Endothelial cell of umbilical vein (primary cell): ENCODE measurements around the gene NRG3. TPM values are rescaled to one million over a fixed set of nuclear protein-coding genes. Genes with fewer than 3 reads are reported as not detected.

Experiments
- BruUV-seq: library from RNA; stranded (reverse); fragments of 400-500 nt; replicated peaks from 2 replicates; lab custom pipeline; 2021; lab: Mats Ljungman, UMichigan
- CTCF ChIA-PET: fragments of 300-600, 350-600 bp; sonication (Branson Sonifier 250); formaldehyde crosslinking; loops from one replicate; lab custom pipeline; 2021; ENCODE audit warnings: antibody characterized with exemption, inconsistent platforms; lab: Charles Lee
- POLR2A ChIA-PET: fragments of 300-600, 350-600 bp; sonication (Branson Sonifier 250); formaldehyde crosslinking; loops from one replicate; lab custom pipeline; 2021; ENCODE audit warnings: antibody characterized with exemption, inconsistent platforms; lab: Charles Lee
- DNase-seq: peaks from one replicate; pipeline ENCODE4 v3.0.0-alpha.2; 2011; ENCODE audit warnings: low read depth, low spot score
- FAIRE-seq: peaks from 2 replicates; lab custom pipeline; 2011; peaks lifted over from hg19 to GRCh38; lab: Jason Lieb, UNC
- H2AFZ ChIP-seq: 2 replicates; pipeline ENCODE4 v1.6.0; 2012; ENCODE audit warnings: low read depth, low read length, control low read depth, inconsistent platforms
- H3K27ac ChIP-seq: 2 replicates; pipeline ENCODE4 v1.5.1; 2011; ENCODE audit warnings: low read depth, mild to moderate bottlenecking, control low read depth, low read length, moderate library complexity; ENCODE audit not compliant: insufficient read depth
- H3K27me3 ChIP-seq, 2 experiments: 2 replicates each; pipeline versions ENCODE4 v1.6.0 to v1.6.1; 2011; ENCODE audit warnings: low read length in 2 of 2, mixed read lengths in 1 of 2; ENCODE audit not compliant: control insufficient read depth in 2 of 2, insufficient read depth in 2 of 2
- H3K36me3 ChIP-seq, 2 experiments: 2 replicates in 1 of 2; 3 replicates in 1 of 2; pipeline ENCODE4 v1.5.1; 2011; ENCODE audit warnings: low read length in 2 of 2, mild to moderate bottlenecking in 1 of 2, moderate library complexity in 1 of 2; ENCODE audit not compliant: control insufficient read depth in 2 of 2, insufficient read depth in 2 of 2; ENCODE audit errors: extremely low read depth in 1 of 2
- H3K4me1 ChIP-seq: 3 replicates; pipeline ENCODE4 v1.5.1; 2011; ENCODE audit warnings: mild to moderate bottlenecking, low read length; ENCODE audit not compliant: control insufficient read depth, insufficient read depth; ENCODE audit errors: extremely low read depth
- H3K4me2 ChIP-seq: 2 replicates; pipeline ENCODE4 v1.6.1; 2011; ENCODE audit warnings: low read length, control low read depth, mixed read lengths; ENCODE audit not compliant: insufficient read depth
- H3K4me3 ChIP-seq, 3 experiments: fragments of 200-600 bp in 1 of 3; sonication (generic), shearing (Covaris generic) in 1 of 3; replicated peaks in 1 of 3; 2 replicates each; pipeline ENCODE4 v1.5.1; 2011 to 2016; ENCODE audit warnings: control low read depth in 3 of 3, low read length in 3 of 3, mild to moderate bottlenecking in 2 of 3, inconsistent platforms in 1 of 3, low read depth in 1 of 3, moderate library complexity in 1 of 3; ENCODE audit not compliant: insufficient read depth in 1 of 3
- H3K79me2 ChIP-seq: 2 replicates; pipeline ENCODE4 v1.6.0; 2012; ENCODE audit warnings: low read length, inconsistent platforms; ENCODE audit not compliant: control insufficient read depth, insufficient read depth
- H3K9ac ChIP-seq: replicated peaks from 2 replicates; pipeline ENCODE3; 2011; ENCODE audit warnings: low read length, control low read depth; ENCODE audit not compliant: insufficient read depth; ENCODE audit errors: extremely low read depth
- H3K9me1 ChIP-seq: replicated peaks from 3 replicates; pipeline ENCODE4 v1.6.0; 2011; ENCODE audit warnings: mild to moderate bottlenecking, low read length; ENCODE audit not compliant: control insufficient read depth, insufficient read depth; ENCODE audit errors: extremely low read depth
- H3K9me3 ChIP-seq: replicated peaks from 2 replicates; pipeline ENCODE4 v1.5.1; 2012; ENCODE audit warnings: low read length, inconsistent platforms; ENCODE audit not compliant: control insufficient read depth, insufficient read depth
- H4K20me1 ChIP-seq: replicated peaks from 2 replicates; pipeline ENCODE3; 2011; ENCODE audit warnings: mild to moderate bottlenecking, low read length; ENCODE audit not compliant: control insufficient read depth, insufficient read depth; ENCODE audit errors: extremely low read depth
- CTCF ChIP-seq, 2 donors: IDR thresholded peaks; 1 replicate in 1 of 2; 2 replicates in 1 of 2; pipeline ENCODE4 v1.5.1; 2011; ENCODE audit warnings: low read length in 2 of 2, mild to moderate bottlenecking in 2 of 2, moderate library complexity in 2 of 2, control low read depth in 1 of 2, inconsistent platforms in 1 of 2, low read depth in 1 of 2; ENCODE audit not compliant: insufficient read depth in 1 of 2; ENCODE audit errors: extremely low read depth in 1 of 2
- EZH2 ChIP-seq: IDR thresholded peaks from 2 replicates; pipeline ENCODE4 v1.6.1; 2012; ENCODE audit warnings: borderline replicate concordance, low read depth, mild to moderate bottlenecking, moderate library complexity, low read length, inconsistent platforms; ENCODE audit not compliant: severe bottlenecking
- FOS ChIP-seq: IDR thresholded peaks from 2 replicates; pipeline ENCODE4 v1.6.1; 2011; ENCODE audit warnings: mild to moderate bottlenecking, low read length, moderate library complexity, borderline replicate concordance; ENCODE audit not compliant: insufficient read depth
- GATA2 ChIP-seq: IDR thresholded peaks from 2 replicates; pipeline ENCODE4 v1.7.0; 2011; ENCODE audit warnings: low read depth, mild to moderate bottlenecking, moderate library complexity, mixed read lengths, low read length; ENCODE audit not compliant: insufficient read length, insufficient read depth
- JUN ChIP-seq: IDR thresholded peaks from 2 replicates; pipeline ENCODE4 v1.6.1; 2011; ENCODE audit warnings: borderline replicate concordance, low read depth; ENCODE audit not compliant: insufficient read length, insufficient read depth
- MAX ChIP-seq: IDR thresholded peaks from 2 replicates; pipeline ENCODE4 v1.6.1; 2011; ENCODE audit not compliant: insufficient read depth, insufficient read length
- MYC ChIP-seq: IDR thresholded peaks from one replicate; pipeline ENCODE4 v1.6.1; 2011; ENCODE audit warnings: mild to moderate bottlenecking, low read depth, low read length
- POLR2A ChIP-seq: IDR thresholded peaks from 2 replicates; pipeline ENCODE4 v1.6.1; 2012; ENCODE audit warnings: low read depth, mild to moderate bottlenecking, control low read depth, low read length
- POLR2AphosphoS5 ChIP-seq: IDR thresholded peaks from 2 replicates; pipeline ENCODE4 v1.6.1; 2012; ENCODE audit warnings: low read depth, mild to moderate bottlenecking, control low read depth, low read length, moderate library complexity; ENCODE audit not compliant: insufficient read depth
- dilution Hi-C: fragments of 300-500 bp; cut with MboI; formaldehyde crosslinking; loops from one replicate; pipeline ENCODE4 v1.15.0; 2019; ENCODE audit warnings: low sequenced_read_pairs; ENCODE audit not compliant: extremely low pct_ligation_motif_present
- intact Hi-C: fragments of 100-400 bp; cut with micrococcal nuclease; formaldehyde crosslinking; loops from one replicate; pipeline ENCODE4 v1.10.0; 2022
- polyA plus RNA-seq, 4 experiments: library from polyadenylated mRNA; depleted of rRNA in 3 of 4; stranded (reverse) in 3 of 4; unstranded in 1 of 4; fragments of >200 nt; gene quantifications; 2 replicates each; pipeline versions ENCODE4 v1.2.1 to v1.2.3, GENCODE V29; 2011 to 2012; ENCODE audit warnings: missing spikeins in 1 of 4
- total RNA-seq: library from RNA; stranded (reverse); gene quantifications from 2 replicates; pipeline ENCODE4 v1.2.3, GENCODE V29; 2021

Gene NRG3
- total and polyA plus RNA-seq, 2 donors (not counting 3 experiments of a cell fraction or from before 2014, with no cell fraction given): 1.9 to 3.9 TPM

- no peaks in the 10 kb centered on the region for H3K36me3 ChIP-seq
- H3K27me3 ChIP-seq: no peaks in the 10 kb centered on the region
- H2AFZ ChIP-seq: no peak overlapping the region
- intact Hi-C loops: no loop called here
- no peak for DNase-seq
- no peaks in the 10 kb centered on the region for H3K9me1 ChIP-seq
- no peak overlapping the region for H3K9ac ChIP-seq
- dilution Hi-C loops: no loop called here
- POLR2A ChIA-PET: no interaction called here
- H3K79me2 ChIP-seq: no peaks in the 10 kb centered on the region
- no peak overlapping the region for H3K27ac ChIP-seq
- TF ChIP-seq GATA2 (no peak), POLR2AphosphoS5 (no peak), CTCF (IDR thresholded peaks at IDR 0.05; ENCODE audit: extremely low read depth in 1 of 2, insufficient read depth in 1 of 2, low read depth in 1 of 2, low read length in 2 of 2) (no peak), EZH2 (no peak), POLR2A (no peak), MYC (no peak), JUN (no peak), FOS (no peak), MAX (no peak)
- H4K20me1 ChIP-seq: no peaks in the 10 kb centered on the region
- BruUV-seq: no TSS peak
- H3K9me3 ChIP-seq: no peaks in the 10 kb centered on the region
- no peak overlapping the region for H3K4me3 ChIP-seq
- CTCF ChIA-PET: no interaction called here
- H3K4me1 ChIP-seq: peaks cover 1% of the 10 kb centered on the region
- FAIRE-seq: no peak
- no peak overlapping the region for H3K4me2 ChIP-seq
Measured at GRCh38 chr10:81969136-81969535, 94.1 kb downstream of the NRG3 start.
